ENCODE results near the gene R3HDML. TPM values are rescaled to one million over a fixed set of nuclear protein-coding genes. Genes with fewer than 3 reads are reported as not detected.
"Not testable (repeated sequence)": the region's sequence is repeated elsewhere in the genome, so short reads cannot be mapped to it uniquely, and the experiment has no call there.

R3HDML gene
- not detected for polyA plus RNA-seq (2013, experiment 1 of 2; ENCODE audit: insufficient read length)
- polyA plus RNA-seq (2013, experiment 2 of 2; ENCODE audit: insufficient read length) = not detected

GRCh38 chr20:44336725-44337380, at the start of gene R3HDML:
TSS of gene R3HDML (plus strand) at chr20:44337043. CDS start at chr20:44337158, 115 bp downstream.
- DNase-seq = no peak

DNA sequence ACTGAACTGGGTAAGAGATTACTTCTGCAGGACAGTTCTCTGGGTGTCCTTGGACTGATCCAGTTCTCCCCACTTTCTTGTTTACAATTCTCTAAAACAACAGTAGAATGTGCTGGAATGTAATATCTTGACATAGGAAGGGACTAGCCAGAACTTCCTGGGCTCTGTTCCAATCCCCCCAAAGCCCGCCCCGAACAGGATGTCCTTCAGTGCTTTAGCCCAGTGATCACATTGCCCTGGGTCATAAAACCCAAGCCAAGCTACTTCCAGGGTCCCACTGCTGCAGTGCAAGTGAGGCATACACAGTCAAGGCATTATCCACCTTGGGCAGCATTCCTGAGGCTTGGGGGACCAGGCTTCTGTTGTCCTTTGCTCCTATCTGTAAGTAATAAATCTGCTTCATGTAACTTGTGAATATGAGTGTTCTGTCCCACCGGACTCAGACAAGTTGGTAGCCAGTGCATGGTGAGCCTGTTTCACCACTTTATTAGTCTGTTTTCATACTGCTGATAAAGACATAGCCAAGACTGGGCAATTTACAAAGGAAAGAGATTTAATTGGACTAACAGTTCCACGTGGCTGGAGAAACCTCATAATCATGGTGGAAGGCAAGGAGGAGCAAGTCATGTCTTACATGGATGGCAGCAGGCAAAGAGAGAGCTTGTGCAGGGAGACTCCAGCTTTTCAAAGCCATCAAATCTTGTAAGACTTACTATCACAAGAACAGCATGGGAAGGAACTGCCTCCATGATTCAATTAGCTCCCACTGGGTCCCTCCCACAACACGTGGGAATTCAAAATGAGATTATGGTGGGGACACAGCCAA, 49.4 kb upstream of the R3HDML start:
- no peak for DNase-seq

GRCh38 chr20:44288252-44288651, 48.6 kb upstream of the R3HDML start:
- DNase-seq = no peak

GRCh38 chr20:44291754-44292153, 45.1 kb upstream of the R3HDML start:
- DNase-seq = no peak

DNA sequence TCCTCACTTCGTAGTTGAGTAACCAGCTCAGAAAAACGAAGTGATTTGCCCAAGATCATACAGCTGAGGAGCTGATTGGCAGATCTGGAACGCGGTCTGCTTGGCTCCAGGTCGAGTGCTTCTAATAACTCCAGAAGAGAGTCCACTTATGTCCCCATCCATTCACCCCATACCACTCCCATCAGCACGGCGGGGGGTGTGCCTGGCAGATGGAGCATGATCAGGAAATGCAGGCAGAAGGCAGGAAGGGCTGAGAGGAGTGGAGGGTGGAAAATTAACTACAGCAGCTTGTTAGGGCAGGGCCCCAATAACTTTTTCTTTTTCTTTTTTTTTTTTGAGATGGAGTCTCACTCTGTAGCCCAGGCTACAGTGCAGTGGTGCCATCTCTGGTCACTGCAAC, 40.8 kb upstream of the R3HDML start:
- no peak for DNase-seq

GRCh38 chr20:44297721-44298120, 39.1 kb upstream of the R3HDML start:
- DNase-seq = no peak

DNA sequence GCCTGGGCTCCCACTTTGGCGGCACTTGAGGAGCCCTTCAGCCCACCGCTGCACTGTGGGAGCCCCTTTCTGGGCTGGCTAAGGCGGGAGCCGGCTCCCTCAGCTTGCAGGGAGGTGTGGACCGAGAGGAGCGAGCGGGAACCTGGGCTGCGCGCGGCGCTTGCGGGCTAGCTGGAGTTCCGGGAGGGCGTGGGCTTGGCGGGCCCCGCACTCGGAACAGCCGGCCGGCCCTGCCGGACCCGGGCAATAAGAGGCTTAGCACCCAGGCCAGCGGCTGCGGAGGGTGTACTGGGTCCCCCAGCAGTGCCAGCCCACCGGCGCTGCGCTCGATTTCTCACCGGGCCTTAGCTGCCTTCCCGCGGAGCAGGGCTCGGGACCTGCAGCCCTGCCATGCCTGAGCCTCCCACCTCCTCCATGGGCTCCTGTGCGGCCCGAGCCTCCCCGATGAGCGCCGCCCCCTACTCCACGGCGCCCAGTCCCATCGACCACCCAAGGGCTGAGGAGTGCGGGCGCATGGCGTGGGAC, 37.8 kb upstream of the R3HDML start:
- not testable (repeated sequence) for DNase-seq

- no peak for DNase-seq
Measured at GRCh38 chr20:44301285-44301684, 35.6 kb upstream of the R3HDML start.

GRCh38 chr20:44302026-44302669, 34.7 kb upstream of the R3HDML start:
- DNase-seq = no peak

DNA sequence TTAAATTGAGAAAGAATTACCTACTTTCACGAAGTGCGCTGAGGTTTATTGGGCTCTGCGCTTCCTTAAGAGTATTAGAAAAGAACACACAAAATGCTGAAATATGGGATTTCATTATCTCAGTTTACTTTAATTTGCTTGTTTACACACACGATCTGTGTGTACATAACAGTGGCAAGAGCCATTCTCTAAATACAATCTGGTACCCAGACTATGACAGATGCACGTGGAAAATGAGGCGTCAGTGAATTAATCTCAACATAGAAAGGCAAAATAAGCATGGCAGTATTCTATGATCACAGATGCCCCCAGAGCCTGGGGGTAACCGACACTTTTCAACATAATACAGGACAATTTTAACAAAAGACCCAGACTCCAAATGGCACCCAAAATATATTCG, 34.1 kb upstream of the R3HDML start:
- DNase-seq = no peak

DNA sequence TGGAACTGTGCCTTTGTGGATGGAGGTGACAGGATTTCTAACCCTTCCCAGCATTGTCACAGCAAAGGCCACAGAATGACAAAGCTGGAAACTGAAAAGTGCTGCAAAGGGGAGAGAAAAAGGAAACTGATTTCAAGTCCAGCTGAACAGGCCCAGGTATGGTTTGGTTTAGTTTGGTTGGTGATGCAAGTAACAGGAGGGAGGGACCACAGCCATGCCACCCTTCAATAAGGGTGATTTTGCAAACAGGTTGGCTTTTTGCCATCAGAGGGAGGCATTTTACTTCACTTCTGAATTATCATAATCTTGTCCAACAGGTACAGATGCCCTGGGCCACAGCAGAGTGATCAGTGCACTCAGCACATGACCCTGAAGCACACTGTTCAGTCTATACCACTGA, 32.5 kb upstream of the R3HDML start:
- DNase-seq = no peak

GRCh38 chr20:44306927-44307326, 29.9 kb upstream of the R3HDML start:
- no peak for DNase-seq

GRCh38 chr20:44309763-44310663, 26.8 kb upstream of the R3HDML start:
- DNase-seq = peak; percentile 43

- peak; percentile 97 for DNase-seq
Measured at GRCh38 chr20:44310664-44311639, 25.9 kb upstream of the R3HDML start, which contains the start of gene FITM2. TSS of gene FITM2 (minus strand) at chr20:44311202. CDS start at chr20:44311148, 54 bp downstream.

DNA sequence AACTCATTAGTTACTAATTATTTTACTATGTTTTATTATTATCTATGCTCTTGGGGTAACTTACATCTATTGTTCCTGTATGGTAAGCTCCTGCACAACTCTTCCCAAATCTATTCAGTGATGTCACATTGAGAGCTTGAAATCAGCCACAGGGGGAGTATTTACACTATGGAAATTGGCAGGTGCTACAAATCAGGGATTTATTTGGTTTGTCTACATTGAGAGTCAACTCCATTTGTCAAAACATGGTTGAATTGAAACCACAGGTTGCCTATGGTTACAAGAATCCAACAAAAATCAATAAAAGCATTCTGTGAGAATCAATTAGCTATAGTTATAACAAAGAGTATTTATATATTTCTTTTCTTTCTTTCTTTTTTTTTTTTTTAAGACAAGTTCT, 22.0 kb upstream of the R3HDML start:
- no peak for DNase-seq

DNA sequence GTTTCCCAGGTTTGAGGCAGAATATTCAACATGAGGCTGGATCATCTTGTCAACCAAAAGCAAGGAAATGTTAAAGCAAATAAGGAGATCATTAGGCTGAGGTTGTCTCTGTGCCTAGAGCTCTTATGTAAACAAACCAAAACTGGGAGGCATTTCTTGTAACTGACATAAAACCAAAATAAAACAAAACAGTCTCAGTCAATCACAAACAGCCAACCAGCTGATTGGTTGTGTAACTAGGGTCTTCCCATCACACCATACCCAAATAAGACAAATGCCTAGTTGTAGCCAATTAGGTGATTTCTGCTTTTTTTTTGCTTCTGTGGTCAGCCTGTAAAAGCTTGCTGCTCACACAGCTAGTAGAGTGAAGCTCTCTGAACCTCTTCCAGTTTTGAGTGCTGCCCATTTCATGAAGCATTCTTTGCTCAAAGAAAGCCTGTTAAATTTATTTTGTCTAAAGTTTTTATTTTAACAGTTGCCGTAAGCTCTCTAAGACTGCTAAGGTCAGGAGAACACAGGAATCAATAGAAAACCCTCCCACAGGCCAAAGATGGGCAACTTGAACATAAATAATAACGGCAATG, 16.9 kb upstream of the R3HDML start:
- no peak for DNase-seq

- no peak for DNase-seq
Measured at GRCh38 chr20:44324343-44324742, 12.5 kb upstream of the R3HDML start.

GRCh38 chr20:44326391-44327159, 10.3 kb upstream of the R3HDML start:
- DNase-seq = no peak

GRCh38 chr20:44327748-44328147, 9.1 kb upstream of the R3HDML start:
- DNase-seq = not testable (repeated sequence)
